ENCODE data around the gene ERCC1. TPM values are rescaled to one million over a fixed set of nuclear protein-coding genes. Genes with fewer than 3 reads are reported as not detected.
A peak's percentile ranks its signal among the peaks of the same experiment; 100 is the strongest.
"Not testable (repeated sequence)": the region's sequence is repeated elsewhere in the genome, so short reads cannot be mapped to it uniquely, and the experiment has no call there.

The ERCC1 gene
- total RNA-seq, 3 donors from 2014 or later: 37.7 to 51.2 (median 46.6) TPM

DNA sequence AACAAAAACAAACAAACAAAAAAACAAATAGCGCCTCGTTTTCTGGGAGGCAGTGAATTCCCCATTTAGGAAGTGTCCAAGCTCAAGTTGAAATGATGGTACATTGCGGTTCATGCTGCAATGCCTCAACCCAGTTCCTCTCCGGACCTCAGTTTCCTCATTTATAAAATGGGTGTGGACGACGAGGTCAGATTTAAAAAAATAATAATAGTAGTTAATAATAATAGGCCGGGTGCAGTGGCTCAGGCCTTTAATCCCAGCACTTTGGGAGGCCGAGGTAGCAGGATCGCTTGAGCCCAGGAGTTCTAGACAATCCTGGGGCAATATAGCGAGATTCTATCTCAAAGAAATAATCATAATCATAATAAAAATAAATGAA is 15.5 kb upstream of the ERCC1 start:
- intact Hi-C loops (cut with DNase I, micrococcal nuclease): loop anchor here (2.0 kb wide), 1 partner anchor 40 kb away; no protein-coding TSS in a partner anchor
- peak overlapping the region; percentile 54 for H3K4me3 ChIP-seq
- no peaks in the 10 kb centered on the region for H3K36me3 ChIP-seq (ENCODE audit: low read depth)
- ATAC-seq: no peak
- no peak for TF ChIP-seq CTCF (IDR thresholded peaks at IDR 0.05)
- H3K4me1 ChIP-seq (ENCODE audit: low read depth): peaks cover 12% of the 10 kb centered on the region
- no peak for DNase-seq
- no peaks in the 10 kb centered on the region for H3K9me3 ChIP-seq

DNA sequence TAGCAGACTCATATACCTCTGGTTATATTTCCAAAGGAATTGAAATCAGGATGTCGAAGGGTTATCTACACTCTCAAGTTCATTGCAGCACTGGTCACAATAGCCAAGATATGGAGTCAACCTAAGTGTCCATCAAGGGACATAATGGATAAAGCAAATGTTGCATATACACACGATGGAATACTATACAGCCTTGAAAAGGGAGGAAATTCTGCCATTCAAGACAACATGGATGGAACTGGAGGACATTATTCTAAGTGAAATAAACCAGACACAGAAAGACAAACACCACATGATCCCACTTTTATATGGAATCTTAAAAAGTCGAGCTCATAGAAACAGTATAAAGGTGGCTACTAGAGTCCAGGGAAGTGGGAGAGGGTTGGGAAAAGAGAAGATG is 13.6 kb upstream of the ERCC1 start:
- no peak for TF ChIP-seq CTCF (IDR thresholded peaks at IDR 0.05)
- no peak for ATAC-seq
- no peaks in the 10 kb centered on the region for H3K9me3 ChIP-seq
- intact Hi-C loops (cut with DNase I, micrococcal nuclease): no loop called here
- no peaks in the 10 kb centered on the region for H3K36me3 ChIP-seq (ENCODE audit: low read depth)
- peaks cover 6% of the 10 kb centered on the region for H3K4me1 ChIP-seq (ENCODE audit: low read depth)
- H3K4me3 ChIP-seq: no peak overlapping the region
- no peak for DNase-seq

GRCh38 chr19:45432543-45432942 is 8.8 kb upstream of the ERCC1 start:
- H3K4me1 ChIP-seq (ENCODE audit: low read depth): peaks cover 10% of the 10 kb centered on the region
- ATAC-seq; H3K36me3 ChIP-seq (ENCODE audit: low read depth); intact Hi-C loops (cut with DNase I, micrococcal nuclease); H3K9me3 ChIP-seq; DNase-seq; H3K4me3 ChIP-seq: not testable (repeated sequence)

DNA sequence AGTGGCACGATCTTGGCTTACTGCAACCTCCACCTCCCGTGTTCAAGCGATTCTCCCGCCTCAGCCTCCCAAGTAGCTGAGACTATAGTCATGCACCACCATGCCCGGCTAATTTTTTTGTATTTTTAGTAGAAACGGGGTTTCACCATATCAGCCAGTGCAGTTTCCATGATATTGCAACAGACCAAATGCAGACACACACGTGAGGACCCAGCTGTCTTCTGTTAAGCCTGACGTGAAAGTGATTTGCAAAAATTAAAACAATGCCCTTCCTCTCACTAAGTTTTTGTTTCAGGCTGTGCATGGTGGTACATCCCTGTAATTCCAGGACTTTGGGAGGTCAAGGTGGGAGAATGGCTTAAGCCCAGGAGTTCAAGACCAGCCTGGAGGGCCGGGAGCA is 7.3 kb upstream of the ERCC1 start:
- DNase-seq; ATAC-seq; H3K9me3 ChIP-seq; H3K36me3 ChIP-seq (ENCODE audit: low read depth); intact Hi-C loops (cut with DNase I, micrococcal nuclease); H3K4me3 ChIP-seq: not testable (repeated sequence)
- peaks cover 10% of the 10 kb centered on the region for H3K4me1 ChIP-seq (ENCODE audit: low read depth)

GRCh38 chr19:45429896-45430295 is 6.2 kb upstream of the ERCC1 start:
- DNase-seq; ATAC-seq; intact Hi-C loops (cut with DNase I, micrococcal nuclease); H3K36me3 ChIP-seq (ENCODE audit: low read depth); H3K9me3 ChIP-seq; H3K4me3 ChIP-seq: not testable (repeated sequence)
- H3K4me1 ChIP-seq (ENCODE audit: low read depth): peaks cover 10% of the 10 kb centered on the region

GRCh38 chr19:45428384-45429231 is 4.9 kb upstream of the ERCC1 start:
- Histone ChIP-seq H3K4me3 (no peak overlapping the region), H3K36me3 (ENCODE audit: low read depth) (no peaks in the 10 kb centered on the region), H3K4me1 (ENCODE audit: low read depth) (peaks cover 10% of the 10 kb centered on the region), H3K9me3 (no peaks in the 10 kb centered on the region)
- DNase-seq (no peak), ATAC-seq (no peak)
- TF ChIP-seq CTCF (IDR thresholded peaks at IDR 0.05): no peak
- intact Hi-C loops (cut with DNase I, micrococcal nuclease): no loop called here

GRCh38 chr19:45424191-45425058 is 708 bp upstream of the ERCC1 start:
- Histone ChIP-seq H3K36me3 (ENCODE audit: low read depth) (no peaks in the 10 kb centered on the region), H3K4me3 (no peak overlapping the region), H3K9me3 (no peaks in the 10 kb centered on the region), H3K4me1 (ENCODE audit: low read depth) (peaks cover 16% of the 10 kb centered on the region)
- intact Hi-C loops (cut with DNase I, micrococcal nuclease): no loop called here
- peak in 2 of 3 donors; percentile 76 to 84 for DNase-seq
- no peak for TF ChIP-seq CTCF (IDR thresholded peaks at IDR 0.05)
- peak; percentile 70 for ATAC-seq

All from mucosa of descending colon (tissue), 3 donors.